Measurements from ENCODE around the gene PDE5A.
"Not testable (repeated sequence)": the region's sequence is repeated elsewhere in the genome, so short reads cannot be mapped to it uniquely, and the experiment has no call there.

The PDE5A gene

DNA sequence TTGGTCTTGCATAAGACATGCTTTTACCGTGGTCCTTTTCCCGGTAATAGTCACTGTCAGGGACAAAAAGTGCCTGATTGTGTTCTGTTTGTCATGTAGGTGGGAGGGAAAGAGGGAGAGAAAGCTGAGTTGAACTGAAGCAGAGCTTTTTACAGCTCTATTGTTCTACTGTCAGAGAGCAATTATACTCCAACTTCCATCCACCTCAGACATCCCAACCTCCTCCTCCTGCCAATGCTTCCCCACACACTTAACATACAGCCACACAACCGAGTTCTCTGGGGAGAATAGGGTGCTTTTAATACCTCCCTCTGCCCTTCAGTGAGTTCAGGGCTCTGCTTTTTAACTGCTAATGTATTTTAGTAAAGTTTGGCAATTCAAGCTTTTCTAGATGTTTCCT, 159.6 kb downstream of the PDE5A start:
- not testable (repeated sequence) for DNase-seq

DNA sequence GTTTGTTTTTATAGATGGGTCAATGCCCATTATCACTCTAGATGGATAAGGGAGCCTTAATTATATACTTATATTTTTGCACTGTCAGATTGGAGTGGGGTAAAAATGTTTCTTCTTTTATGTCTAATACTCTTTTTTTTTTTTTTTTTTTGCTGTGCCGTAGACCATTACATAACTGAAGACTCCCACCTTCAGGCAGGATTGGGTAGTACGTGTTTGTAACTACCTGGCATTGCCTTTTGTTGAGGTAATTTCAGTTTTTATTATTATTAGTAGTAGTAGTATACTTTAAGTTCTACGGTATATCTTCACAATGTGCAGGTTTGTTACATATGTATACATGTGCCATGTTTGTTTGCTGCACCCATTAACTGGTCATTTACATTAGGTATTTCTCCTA, 165.9 kb downstream of the PDE5A start:
- not testable (repeated sequence) for DNase-seq

DNA sequence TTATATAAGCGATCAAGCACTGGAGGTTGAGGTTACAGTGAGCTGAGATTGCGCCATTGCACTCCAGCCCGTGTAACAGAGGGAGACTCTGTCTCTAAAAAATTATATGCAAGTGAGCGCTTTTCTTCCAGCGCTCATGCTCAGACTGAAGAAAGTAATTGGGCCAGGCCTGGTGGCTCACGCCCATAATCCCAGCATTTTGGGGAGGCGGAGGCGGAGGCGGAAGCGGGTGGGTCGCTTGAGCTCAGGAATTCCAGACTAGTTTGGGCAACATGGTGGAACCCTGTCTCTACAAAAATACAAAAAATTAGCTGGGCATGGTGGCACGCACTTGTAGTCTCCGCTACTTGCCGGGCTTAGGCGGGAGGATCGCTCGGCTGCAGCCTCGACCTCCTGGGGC, 172.9 kb downstream of the PDE5A start:
- not testable (repeated sequence) for DNase-seq

DNA sequence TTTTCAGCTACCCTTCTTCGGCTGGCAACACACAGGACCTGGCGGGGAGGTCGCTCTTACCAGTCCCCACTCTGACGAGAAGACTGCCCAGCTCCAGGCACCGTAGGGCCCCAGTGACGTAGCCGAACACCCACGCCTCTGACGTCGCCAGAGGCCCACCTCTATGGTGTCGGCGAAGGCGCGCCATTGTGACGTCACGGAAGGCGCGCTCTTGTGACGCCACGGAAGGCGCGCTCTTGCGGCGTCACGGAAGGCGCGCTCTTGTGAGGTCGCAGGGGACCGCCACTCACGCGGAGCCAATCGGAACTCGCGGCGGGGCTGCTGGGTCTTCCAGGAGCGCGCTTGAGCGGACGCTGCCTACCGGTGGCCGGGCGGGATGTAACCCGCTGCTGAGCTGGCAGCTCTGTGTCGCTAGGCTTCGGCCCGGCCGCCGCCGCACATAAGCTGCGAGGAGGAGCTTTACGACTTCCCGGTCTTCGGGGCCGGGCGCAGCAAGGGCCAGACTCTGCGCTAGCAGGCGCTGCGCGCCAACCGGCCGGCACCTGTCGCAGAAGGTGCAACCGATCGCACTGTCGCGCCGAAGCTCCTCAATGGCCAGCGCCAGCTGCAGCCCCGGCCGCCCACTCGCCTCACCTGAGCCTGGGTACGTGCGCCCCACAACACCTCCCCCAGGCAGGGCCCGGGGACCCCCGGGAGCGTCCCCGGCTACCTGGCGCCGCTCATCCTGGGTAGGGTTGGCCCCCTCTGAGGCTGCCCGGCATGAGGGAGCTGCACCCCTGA, 173.9 kb downstream of the PDE5A start:
- DNase-seq = peak; percentile 73

DNA sequence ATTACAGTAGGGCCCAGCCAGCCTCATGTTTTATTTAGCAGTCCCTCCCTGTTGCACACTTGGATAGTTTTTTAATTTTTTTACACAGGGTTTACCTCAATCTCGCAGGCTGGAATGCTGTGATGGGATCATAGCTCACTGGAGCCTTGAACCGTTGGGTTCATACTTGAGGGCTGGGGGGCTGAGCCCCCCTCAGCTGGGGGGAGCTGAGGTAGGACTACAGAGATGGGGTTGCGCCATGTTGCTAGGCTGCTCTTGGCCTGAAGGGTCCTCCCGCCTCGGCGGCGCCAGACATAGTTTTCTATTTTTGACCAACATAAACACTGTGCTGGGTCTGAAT, 174.5 kb downstream of the PDE5A start:
- not testable (repeated sequence) for DNase-seq

DNA sequence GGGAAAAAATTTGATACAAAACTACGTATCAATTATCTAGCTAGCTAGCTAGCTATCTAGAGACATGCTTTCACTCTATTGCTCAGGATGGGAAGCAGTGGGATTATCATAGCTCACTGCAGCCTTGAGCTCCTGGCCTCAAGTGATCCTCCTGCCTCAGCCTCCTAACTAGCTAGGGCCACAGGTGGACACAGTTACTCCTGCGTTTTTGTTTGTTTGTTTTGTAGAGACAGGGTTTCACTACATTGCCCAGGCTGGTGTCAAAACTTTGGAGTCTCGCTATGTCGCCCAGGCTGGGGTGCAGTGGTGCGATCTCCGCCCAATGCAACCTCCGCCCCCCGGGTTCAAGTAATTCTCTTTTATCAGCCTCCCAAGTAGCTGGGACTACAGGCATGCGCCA, 175.3 kb downstream of the PDE5A start:
- not testable (repeated sequence) for DNase-seq

DNA sequence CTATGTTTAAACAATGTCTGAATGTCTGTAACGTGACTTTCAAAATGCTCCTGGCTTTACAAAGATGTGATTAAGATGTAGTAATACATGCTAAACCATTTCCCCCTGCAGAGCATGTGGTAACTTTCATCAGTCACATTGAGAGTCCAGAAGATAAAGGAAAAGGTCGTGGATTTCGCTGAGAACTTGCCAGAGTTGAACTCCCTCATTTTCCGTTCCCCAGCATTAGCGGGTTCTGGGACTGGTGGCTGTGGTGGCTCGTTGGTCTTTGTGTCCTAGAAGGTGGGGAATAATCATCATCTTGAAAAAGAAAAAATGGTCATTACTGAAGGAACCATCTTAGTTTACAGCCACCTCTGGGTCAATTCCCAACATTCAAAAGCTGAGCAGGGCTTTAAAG, 178.8 kb downstream of the PDE5A start:
- not testable (repeated sequence) for DNase-seq

Measured in NCI-H1105 treated with DMSO at 0.1 percent for 48 hours (cell line).